Activated CD4-positive, CD25-positive, alpha-beta regulatory T cell treated with anti-CD3 and anti-CD28 coated beads, Interleukin-2, amount 50 U/mL, for 16 hours (primary cell): ENCODE results near the gene RFC5.
"Not testable (repeated sequence)": the region's sequence is repeated elsewhere in the genome, so short reads cannot be mapped to it uniquely, and the experiment has no call there.

Experiments used
- DNase-seq: peaks from one replicate; pipeline ENCODE4 v3.0.0-alpha.2; 2020; ENCODE audit warnings: low read depth, low spot score

Gene RFC5

GRCh38 chr12:118015306-118015705 is 1.2 kb upstream of the RFC5 start:
- DNase-seq = no peak

GRCh38 chr12:118015944-118016343 is 559 bp upstream of the RFC5 start:
- DNase-seq = no peak

- DNase-seq = no peak
Observed at GRCh38 chr12:118017926-118018325, 1.4 kb downstream of the RFC5 start.

- no peak for DNase-seq
Observed at GRCh38 chr12:118020036-118020435, 3.5 kb downstream of the RFC5 start.

- DNase-seq = not testable (repeated sequence)
Observed at GRCh38 chr12:118022097-118022727, 5.7 kb downstream of the RFC5 start.

GRCh38 chr12:118022728-118023109 is 6.2 kb downstream of the RFC5 start:
- DNase-seq = no peak

- no peak for DNase-seq
Observed at GRCh38 chr12:118023301-118023860, 6.9 kb downstream of the RFC5 start.

- no peak for DNase-seq
Observed at GRCh38 chr12:118025168-118025567, 8.7 kb downstream of the RFC5 start.

- no peak for DNase-seq
Observed at GRCh38 chr12:118029166-118029565, 12.7 kb downstream of the RFC5 start.

GRCh38 chr12:118032188-118032587 is 15.7 kb downstream of the RFC5 start:
- no peak for DNase-seq

GRCh38 chr12:118033323-118033722 is 16.8 kb downstream of the RFC5 start:
- no peak for DNase-seq

- no peak for DNase-seq
Observed at GRCh38 chr12:118033902-118034301, 17.4 kb downstream of the RFC5 start.

- no peak for DNase-seq
Observed at GRCh38 chr12:118034429-118035189, 18.1 kb downstream of the RFC5 start.

GRCh38 chr12:118035190-118036041 is 18.9 kb downstream of the RFC5 start:
- no peak for DNase-seq

GRCh38 chr12:118036672-118037411 is 20.3 kb downstream of the RFC5 start:
- no peak for DNase-seq

GRCh38 chr12:118038137-118038536 is 21.6 kb downstream of the RFC5 start:
- no peak for DNase-seq

GRCh38 chr12:118042091-118042490 is 25.6 kb downstream of the RFC5 start:
- no peak for DNase-seq

GRCh38 chr12:118044075-118044474 is 27.6 kb downstream of the RFC5 start:
- DNase-seq = no peak

- DNase-seq = no peak
Observed at GRCh38 chr12:118044577-118044976, 28.1 kb downstream of the RFC5 start.

- no peak for DNase-seq
Observed at GRCh38 chr12:118046430-118046829, 29.9 kb downstream of the RFC5 start.
